Activated CD4-positive, CD25-positive, alpha-beta regulatory T cell treated with anti-CD3 and anti-CD28 coated beads, Interleukin-2, amount 50 U/mL, for 72 hours (primary cell): ENCODE measurements around the gene CFAP221.

Source experiments
- DNase-seq: peaks from one replicate; pipeline ENCODE4 v3.0.0; 2021

Gene CFAP221

GRCh38 chr2:119682578-119682977, 138.3 kb downstream of the CFAP221 start:
- no peak for DNase-seq

DNA sequence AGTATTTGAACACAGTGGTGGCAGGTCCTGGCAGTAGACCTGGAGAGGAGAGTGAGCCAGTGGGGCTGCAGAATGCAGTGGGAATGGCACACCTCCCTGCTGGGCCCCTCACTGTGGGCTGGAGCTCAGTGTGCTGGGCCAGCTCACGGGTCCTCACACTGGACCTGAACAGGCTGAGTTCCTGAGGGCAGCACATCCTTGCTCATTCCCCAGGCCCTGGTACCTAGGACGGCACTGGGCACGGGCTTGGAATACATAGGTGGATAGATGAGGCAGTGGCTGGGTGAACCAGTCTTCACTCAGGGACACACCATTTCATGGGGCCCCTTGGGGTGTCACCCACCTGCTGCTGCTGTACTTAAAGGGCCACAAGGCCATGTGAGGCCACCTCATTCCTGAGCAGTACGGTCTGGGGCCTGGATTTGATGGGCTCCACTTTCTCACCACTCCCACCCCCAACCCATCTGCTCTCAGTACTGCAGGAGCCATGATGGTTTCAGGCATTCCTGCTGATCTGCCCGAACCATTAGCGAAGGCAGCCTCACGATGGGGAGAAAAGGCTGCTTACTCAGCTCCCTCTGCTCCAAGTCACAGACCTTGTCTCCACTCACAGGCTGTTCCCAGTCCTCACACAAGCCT, 138.9 kb downstream of the CFAP221 start:
- DNase-seq: no peak

DNA sequence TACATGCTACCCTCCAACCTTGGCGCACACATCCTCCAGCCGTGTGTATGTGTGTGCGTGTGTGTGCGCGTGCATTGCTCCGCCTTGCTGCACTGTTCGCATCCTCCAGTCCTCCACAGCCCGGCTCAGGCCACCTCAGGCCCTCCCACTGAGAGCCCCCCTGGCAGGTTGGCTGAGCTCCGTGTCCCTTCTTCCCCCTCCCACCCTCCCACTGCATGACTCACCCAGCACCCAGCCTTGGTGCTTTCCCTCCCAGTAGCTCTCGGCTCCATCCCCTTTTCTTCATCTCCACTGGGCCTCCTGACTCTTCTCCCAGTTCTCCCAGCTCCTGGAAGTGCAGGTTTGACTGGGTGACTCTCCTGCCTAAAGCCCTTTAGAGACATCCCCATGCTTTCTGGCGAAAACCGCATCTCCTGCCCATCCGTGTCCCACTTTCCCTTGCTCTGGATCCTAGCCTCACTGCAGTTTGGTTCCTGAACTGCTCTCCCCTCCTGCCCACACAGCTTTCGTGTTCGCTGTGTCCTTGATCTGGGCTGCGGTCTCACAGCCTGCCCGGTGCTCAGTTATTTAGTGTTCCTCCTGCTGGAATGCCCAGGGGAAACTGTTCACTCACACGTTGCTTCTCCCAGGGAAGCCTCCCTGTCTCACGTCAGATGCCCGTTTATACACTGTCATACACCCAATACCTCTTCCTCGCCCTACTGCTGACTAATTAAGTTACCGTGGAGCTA, 139.6 kb downstream of the CFAP221 start:
- DNase-seq: no peak

DNA sequence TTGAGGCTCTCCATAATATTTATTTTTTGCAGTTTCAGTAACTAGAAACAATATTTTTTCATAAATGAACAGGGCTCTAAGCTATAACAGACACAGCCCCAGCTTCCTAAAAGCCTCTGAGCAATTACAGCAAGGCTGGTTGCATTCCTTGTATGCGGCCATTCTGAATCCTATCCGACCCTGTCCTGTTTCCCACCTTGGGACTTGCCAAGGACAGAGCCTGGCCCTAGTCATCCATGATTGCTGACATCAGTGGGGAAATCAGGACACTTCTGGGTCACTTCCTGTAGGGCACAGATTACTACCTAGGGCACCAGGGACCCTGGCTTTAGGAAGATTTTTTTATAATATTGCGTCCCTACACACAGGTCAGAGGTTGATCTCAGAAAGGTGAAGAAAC, 140.3 kb downstream of the CFAP221 start:
- DNase-seq: no peak

DNA sequence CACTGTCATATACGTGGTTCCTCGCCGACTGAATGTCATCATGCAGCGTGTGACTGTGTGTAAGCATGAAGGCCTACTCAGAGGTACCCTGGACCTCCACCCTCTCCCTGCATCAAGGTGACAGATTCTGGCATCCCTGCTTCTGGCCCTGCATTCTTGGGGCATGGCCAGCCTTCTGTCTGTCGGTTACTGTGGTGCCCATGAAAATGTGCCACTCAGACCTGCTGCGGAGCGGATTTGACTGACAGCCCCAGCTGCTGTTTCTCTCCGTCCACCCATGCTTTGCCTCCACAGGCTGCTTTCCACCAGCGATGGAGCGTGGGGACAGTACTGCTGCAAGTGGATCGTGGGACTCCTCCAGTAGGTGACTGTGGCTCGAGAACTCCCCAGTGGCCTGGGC, 144.4 kb downstream of the CFAP221 start:
- DNase-seq: peak; percentile 17

DNA sequence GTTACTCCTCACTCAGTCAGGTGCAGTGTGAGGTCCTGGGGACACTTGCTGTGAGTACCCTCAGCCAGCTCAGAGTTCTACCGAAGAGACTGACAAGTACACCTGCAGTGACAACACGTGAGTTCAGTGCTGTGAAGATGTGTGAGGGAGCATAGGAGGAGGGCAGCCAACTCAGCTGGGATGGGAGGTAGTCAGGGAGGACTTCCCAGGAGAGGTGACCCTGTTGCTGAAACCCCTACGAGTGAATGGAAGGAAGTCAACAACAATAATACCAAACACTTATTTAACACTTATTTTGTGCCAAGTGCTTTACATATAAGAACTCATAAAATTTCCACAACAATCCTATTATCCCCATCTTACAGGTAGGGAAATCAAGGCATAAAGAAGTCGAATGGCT, 145.0 kb downstream of the CFAP221 start:
- DNase-seq: peak; percentile 21

GRCh38 chr2:119691189-119691588, 146.9 kb downstream of the CFAP221 start:
- DNase-seq: no peak

GRCh38 chr2:119691651-119692245, 147.5 kb downstream of the CFAP221 start:
- DNase-seq: no peak

GRCh38 chr2:119692310-119692709, 148.1 kb downstream of the CFAP221 start:
- no peak for DNase-seq

DNA sequence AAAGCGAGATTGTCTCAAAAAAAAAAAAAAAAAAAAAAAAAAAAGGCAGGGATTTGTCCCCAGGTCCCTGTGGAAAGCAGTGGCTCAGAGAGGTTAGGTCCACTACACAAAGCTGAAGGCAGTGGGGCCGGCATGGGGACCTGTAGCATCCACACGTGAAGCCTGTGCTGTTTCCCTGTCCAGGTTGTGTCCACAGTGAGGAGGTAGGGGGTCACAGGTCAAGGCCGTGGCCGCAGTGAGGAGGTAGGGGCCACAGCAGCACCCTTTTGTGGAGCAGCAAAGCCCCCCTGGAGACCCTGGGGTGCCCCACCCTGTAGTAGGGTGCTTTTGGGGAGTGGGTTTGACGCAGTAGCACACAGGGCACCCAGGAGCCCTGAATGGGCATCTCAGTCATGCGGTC, 148.7 kb downstream of the CFAP221 start:
- no peak for DNase-seq

- DNase-seq: no peak
Observed at GRCh38 chr2:119693567-119693966, 149.3 kb downstream of the CFAP221 start.

DNA sequence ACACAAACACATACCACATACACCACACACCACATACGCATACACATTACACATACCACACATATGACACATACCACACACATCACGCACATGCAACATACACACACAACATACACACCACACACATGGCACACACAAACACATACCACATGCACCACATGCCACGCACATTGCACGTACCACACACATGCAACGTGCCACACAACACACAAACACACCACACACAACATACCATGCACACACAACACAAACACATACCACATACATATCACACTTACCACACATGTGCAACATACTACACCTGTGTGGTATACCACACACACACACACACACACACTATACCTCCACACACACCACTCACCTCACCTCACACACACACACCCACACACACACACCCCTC, 149.7 kb downstream of the CFAP221 start:
- DNase-seq: no peak

DNA sequence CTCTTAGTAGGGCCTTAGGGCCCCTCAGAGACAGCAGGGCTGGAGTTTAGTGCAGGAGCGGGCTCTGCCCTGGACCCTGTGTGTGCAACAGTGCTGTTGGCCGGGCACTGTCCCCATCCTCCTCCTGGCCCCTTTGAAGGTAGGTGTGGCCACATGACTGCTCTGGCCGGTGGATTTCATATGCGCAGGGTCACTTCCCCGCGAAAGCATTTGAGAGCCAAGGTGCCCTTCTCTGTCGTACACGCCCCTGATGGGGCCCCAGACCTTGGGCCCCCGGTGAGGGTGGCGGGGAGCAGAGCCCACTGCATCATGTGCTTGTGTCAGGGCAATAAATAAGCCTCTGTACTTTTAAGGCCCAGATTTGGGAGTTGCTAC, 150.2 kb downstream of the CFAP221 start:
- no peak for DNase-seq

GRCh38 chr2:119694845-119695521, 150.7 kb downstream of the CFAP221 start:
- DNase-seq: no peak

DNA sequence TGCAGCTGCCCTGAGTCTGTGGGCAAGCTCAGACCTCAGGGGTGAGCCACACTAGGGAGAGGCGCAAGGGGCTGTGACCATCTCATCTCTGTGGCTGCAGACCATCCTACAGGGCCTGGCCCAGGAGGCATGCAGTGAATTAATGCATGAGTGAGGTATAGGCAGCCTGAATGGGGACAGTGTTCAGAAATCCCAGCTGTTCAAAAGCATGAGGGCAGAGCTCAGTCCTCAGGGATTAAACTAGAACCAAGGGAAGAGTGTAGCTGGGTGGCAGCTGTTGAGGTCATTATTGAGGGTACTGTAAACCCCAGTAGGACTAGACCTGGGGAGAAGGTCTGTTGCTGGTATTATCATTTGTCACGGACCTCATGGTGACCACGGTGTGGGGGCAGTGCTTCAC, 151.8 kb downstream of the CFAP221 start:
- DNase-seq: no peak

GRCh38 chr2:119696494-119697030, 152.3 kb downstream of the CFAP221 start:
- DNase-seq: no peak

DNA sequence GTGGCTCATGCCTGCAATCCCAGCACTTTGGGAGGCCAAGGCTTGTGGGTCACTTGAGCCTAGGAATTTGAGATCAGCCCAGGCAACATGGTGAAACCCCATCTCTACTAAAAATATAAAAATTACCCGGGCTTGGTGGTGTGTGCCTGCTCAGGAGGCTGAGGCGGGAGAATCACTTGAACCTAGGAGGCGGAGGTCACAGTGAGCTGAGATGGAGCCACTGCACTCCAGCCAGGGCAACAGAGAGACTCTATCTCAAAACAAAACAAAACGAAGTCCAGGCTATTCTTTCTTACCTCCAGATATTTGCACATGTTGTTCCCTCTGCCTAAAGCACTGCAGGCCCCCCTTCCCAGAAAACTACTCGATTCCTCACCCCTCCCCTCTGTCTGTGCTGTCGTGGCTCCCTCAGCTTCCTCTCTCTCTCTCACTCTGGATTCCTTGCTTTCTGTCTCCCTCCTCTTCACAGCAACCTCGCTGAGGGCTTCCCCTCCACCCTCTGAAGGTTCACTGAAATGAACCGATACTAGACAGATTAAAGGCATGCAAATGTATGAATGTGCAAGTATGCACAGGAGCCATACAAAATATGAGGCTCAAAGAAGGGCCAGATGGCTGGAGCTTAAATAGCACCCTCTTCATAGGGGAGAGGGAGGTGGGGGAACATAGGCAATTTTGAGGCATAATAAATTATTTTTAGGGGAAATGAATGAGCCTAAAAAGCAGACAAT, 153.2 kb downstream of the CFAP221 start:
- DNase-seq: no peak

DNA sequence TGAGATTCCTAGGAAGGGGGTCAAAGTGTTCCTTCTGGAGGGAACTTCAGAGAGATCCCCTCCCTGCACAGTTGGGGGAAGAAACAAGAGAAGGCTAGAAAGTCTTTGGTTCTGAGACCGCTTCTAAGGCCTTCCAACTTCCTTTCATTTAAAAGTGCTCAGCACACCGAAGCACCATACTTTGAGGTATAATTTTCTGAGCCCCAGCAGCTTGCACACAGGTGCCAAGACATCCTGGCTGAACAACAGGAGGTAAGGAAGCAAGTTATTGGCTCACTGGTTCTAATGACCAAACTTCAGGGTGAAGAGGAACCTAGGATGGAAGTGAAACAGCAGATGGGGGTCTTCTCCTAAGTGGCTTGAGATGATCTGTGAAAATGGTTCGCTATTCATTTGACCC, 154.0 kb downstream of the CFAP221 start:
- DNase-seq: no peak

DNA sequence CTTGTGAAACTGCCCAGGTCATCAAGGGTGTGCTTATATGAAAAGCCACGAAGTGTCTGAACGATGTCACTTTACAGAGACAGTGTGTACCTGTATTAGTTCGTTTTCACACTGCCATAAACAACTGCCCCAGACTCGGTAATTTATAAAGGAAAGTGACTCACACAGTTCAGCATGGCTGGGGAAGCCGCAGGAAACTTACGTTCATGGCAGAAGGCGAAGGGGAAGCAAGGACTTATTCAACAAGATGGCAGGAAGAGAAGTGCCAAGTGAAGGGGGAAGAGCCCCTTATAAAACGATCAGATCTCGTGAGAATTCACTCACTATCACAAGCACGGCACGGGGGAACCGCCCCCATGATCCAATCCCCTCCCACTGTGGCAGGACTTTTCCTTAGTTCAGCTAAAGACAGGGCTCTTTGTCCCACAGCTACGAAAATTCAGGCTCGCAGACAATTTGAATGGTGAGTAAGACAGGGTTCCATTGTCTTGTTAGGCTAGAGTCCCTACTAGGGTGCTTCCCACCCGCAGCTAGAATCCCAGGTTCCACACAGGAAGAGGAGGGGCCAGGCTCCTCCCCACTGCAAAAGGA, 154.9 kb downstream of the CFAP221 start:
- DNase-seq: no peak

- DNase-seq: no peak
Observed at GRCh38 chr2:119700866-119701265, 156.6 kb downstream of the CFAP221 start.

DNA sequence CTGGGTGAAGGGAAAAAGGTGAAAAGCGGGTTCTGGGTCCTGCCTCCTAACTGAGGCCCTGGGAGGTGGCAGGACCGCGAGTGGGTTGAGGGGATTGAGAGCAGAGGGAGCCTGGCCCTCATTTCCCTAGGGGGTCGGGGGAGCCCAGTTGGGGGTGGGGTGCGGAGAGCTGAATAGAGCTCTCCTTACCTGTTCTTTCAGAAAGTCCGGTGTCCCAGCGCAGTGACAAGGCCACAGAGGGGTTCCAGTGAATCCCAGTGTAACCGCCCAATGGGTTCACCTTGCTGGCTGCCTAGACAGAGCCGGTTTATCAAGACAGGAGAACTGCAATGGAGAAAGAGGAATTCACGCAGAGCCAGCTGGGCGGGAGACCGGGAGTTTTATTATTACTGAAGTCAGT, 157.1 kb downstream of the CFAP221 start:
- no peak for DNase-seq

GRCh38 chr2:119702203-119702917, 158.1 kb downstream of the CFAP221 start:
- no peak for DNase-seq
